Subcutaneous adipose tissue (tissue), 4 donors: ENCODE results near the gene NGEF. TPM values are rescaled to one million over a fixed set of nuclear protein-coding genes. Genes with fewer than 3 reads are reported as not detected.

Experiments
- CTCF ChIP-seq: fragments of 450-650 bp; IDR thresholded peaks from one replicate; pipeline ENCODE4 v1.5.1; 2016; ENCODE audit warnings: low read depth, mild to moderate bottlenecking, control low read depth, antibody characterized with exemption, moderate library complexity
- total RNA-seq, 4 donors: library from RNA; depleted of rRNA; stranded (reverse); fragments of >200 nt; gene quantifications; one replicate each; pipeline ENCODE4 v1.1.0, GENCODE V29; 2016

Gene NGEF
- total RNA-seq, 4 donors from 2014 or later = 0.16 to 1.3 (median 0.17) TPM; not detected in 1

DNA sequence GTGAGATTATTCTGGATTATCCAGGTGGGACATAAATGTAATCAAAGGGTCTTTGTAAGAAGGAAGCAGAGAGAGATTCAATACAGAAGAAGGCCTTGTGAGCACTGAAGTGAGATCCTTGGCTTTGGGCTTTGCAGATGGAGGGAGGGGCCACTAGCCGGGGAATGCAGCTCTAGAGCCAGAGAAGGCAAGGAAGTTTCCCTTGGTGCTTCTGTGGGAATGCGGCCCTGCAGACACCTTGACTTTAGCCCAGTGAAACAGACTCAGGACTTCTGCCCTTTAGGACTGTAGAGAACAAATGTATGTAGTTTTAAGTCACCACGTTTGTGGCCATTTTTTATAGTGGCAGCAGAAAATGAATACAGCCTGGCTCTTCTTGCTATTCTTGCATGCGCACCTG is 27.5 kb upstream of the NGEF start:
- no peak for TF ChIP-seq CTCF

GRCh38 chr2:233039846-233040530 is 26.9 kb upstream of the NGEF start:
- TF ChIP-seq CTCF = no peak

DNA sequence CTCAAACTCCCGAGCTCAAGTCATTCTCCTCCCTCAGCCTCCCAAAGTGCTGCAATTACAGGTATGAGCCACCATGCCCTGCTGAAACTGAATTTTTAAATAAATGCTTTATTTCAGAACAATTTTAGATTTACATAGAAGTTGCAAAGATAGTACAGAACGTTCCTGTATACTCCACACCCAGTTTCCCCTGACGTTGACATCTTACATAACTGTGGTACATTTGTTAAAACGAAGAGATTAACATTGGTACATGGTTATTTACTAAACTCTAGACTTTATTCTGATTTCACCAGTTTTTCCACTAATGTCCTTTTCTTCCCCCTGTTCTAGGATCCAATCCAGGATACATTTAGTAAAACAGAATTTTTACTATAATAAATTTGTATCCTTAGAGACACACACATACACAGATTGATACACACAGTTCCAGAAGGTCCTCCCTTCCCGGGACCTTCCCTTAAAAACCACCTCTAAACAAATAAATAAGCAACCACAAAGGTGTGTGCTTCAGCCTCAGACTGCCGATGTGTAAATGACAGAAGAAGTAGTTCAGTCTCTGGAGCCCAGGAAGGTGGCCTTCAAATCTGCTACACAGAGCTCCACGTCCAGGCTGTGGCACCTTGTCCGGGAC is 26.3 kb upstream of the NGEF start:
- TF ChIP-seq CTCF = no peak

DNA sequence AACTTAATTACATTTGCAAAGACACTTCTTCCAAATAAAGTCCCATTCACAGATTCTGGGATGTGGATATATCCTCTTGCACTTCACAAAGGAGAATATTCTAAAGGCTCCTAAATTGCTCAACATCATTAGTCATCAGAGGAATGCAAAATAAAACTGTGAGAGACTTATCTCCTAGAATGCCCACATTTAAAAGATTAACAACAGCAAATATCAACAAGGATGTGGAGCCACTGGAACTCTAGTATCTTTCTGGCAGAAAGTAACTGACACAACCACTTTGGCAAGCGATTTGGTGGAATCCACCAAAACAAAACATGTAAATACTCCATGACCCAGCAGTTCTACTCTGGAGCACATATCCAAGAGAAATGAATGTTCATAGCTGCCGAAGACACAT is 24.0 kb upstream of the NGEF start:
- no peak for TF ChIP-seq CTCF

- TF ChIP-seq CTCF = no peak
Observed at GRCh38 chr2:233036162-233036838, 23.2 kb upstream of the NGEF start.

GRCh38 chr2:233035426-233036161 is 22.5 kb upstream of the NGEF start:
- no peak for TF ChIP-seq CTCF
